RCC 7860 (cell line): ENCODE results near the gene ALDOB.

Experiments used
- DNase-seq: peaks from one replicate; pipeline ENCODE4 v3.0.0-alpha.2; 2015; ENCODE audit warnings: low spot score
- FAIRE-seq: peaks from 2 replicates; lab custom pipeline; 2012; peaks lifted over from hg19 to GRCh38; lab: Jason Lieb, UNC

The ALDOB gene

GRCh38 chr9:101435601-101436079 lies at the start of gene ALDOB:
ALDOB (minus strand) TSS chr9:101435774; CDS start chr9:101430887, 4,887 bp downstream.
- DNase-seq (no peak), FAIRE-seq (no peak)

GRCh38 chr9:101484046-101484445 lies 48.5 kb upstream of the ALDOB start:
- no peak for FAIRE-seq
- no peak for DNase-seq

- DNase-seq (no peak), FAIRE-seq (no peak)
Observed at GRCh38 chr9:101481261-101481660, 45.7 kb upstream of the ALDOB start.

GRCh38 chr9:101480386-101480785 lies 44.8 kb upstream of the ALDOB start:
- DNase-seq (no peak), FAIRE-seq (no peak)

GRCh38 chr9:101479338-101480030 lies 43.9 kb upstream of the ALDOB start:
- no peak for FAIRE-seq
- no peak for DNase-seq

GRCh38 chr9:101478906-101479305 lies 43.3 kb upstream of the ALDOB start:
- FAIRE-seq (no peak), DNase-seq (no peak)

- DNase-seq (no peak), FAIRE-seq (no peak)
Observed at GRCh38 chr9:101478444-101478843, 42.9 kb upstream of the ALDOB start.

GRCh38 chr9:101477736-101478135 lies 42.2 kb upstream of the ALDOB start:
- DNase-seq (no peak), FAIRE-seq (no peak)

GRCh38 chr9:101477214-101477613 lies 41.6 kb upstream of the ALDOB start:
- DNase-seq (no peak), FAIRE-seq (no peak)

GRCh38 chr9:101476576-101477208 lies 41.1 kb upstream of the ALDOB start:
- FAIRE-seq, result no peak

GRCh38 chr9:101472891-101473290 lies 37.3 kb upstream of the ALDOB start:
- DNase-seq (no peak), FAIRE-seq (no peak)

More at GRCh38 chr9:101476576-101477208, 41.1 kb upstream of the ALDOB start:
- no peak for DNase-seq

GRCh38 chr9:101470929-101471328 lies 35.4 kb upstream of the ALDOB start:
- DNase-seq (no peak), FAIRE-seq (no peak)

- FAIRE-seq (no peak), DNase-seq (no peak)
Observed at GRCh38 chr9:101470021-101470420, 34.4 kb upstream of the ALDOB start.

- DNase-seq (no peak), FAIRE-seq (no peak)
Observed at GRCh38 chr9:101469026-101469425, 33.5 kb upstream of the ALDOB start.

- no peak for FAIRE-seq
- DNase-seq, result no peak
Observed at GRCh38 chr9:101468116-101468515, 32.5 kb upstream of the ALDOB start.

GRCh38 chr9:101467690-101468089 lies 32.1 kb upstream of the ALDOB start:
- FAIRE-seq (no peak), DNase-seq (no peak)

- DNase-seq (no peak), FAIRE-seq (no peak)
Observed at GRCh38 chr9:101466863-101467262, 31.3 kb upstream of the ALDOB start.

- DNase-seq (no peak), FAIRE-seq (no peak)
Observed at GRCh38 chr9:101465326-101465915, 29.8 kb upstream of the ALDOB start.

GRCh38 chr9:101463397-101463796 lies 27.8 kb upstream of the ALDOB start:
- DNase-seq (no peak), FAIRE-seq (no peak)

- FAIRE-seq, result no peak
- DNase-seq, result no peak
Observed at GRCh38 chr9:101462558-101462957, 27.0 kb upstream of the ALDOB start.

- DNase-seq (no peak), FAIRE-seq (no peak)
Observed at GRCh38 chr9:101460965-101461364, 25.4 kb upstream of the ALDOB start.
